ENCODE measurements around the gene SYT11.

SYT11 gene

GRCh38 chr1:155880950-155881349 is 21.6 kb downstream of the SYT11 start:
- TF ChIP-seq GATA2 (IDR thresholded peaks at IDR 0.05; ENCODE audit: low read depth, low read length) (no peak), GATA3 (IDR thresholded peaks at IDR 0.05; ENCODE audit: low read depth, low read length) (no peak)

GRCh38 chr1:155882235-155882634 is 22.9 kb downstream of the SYT11 start:
- no peak for TF ChIP-seq GATA2 (IDR thresholded peaks at IDR 0.05; ENCODE audit: low read depth, low read length)

- TF ChIP-seq GATA3 (IDR thresholded peaks at IDR 0.05; ENCODE audit: low read depth, low read length) (no peak), GATA2 (IDR thresholded peaks at IDR 0.05; ENCODE audit: low read depth, low read length) (no peak)
Observed at GRCh38 chr1:155882766-155883165, 23.4 kb downstream of the SYT11 start.

GRCh38 chr1:155884031-155884960 is 24.9 kb downstream of the SYT11 start:
- peak; percentile 41; the same call in 1 of the 2 replicates for TF ChIP-seq GATA2 (IDR thresholded peaks at IDR 0.05; ENCODE audit: low read depth, low read length)
- TF ChIP-seq GATA3 (IDR thresholded peaks at IDR 0.05; ENCODE audit: low read depth, low read length), result no peak

GRCh38 chr1:155884982-155885381 is 25.6 kb downstream of the SYT11 start:
- TF ChIP-seq GATA3 (IDR thresholded peaks at IDR 0.05; ENCODE audit: low read depth, low read length), result no peak
- TF ChIP-seq GATA2 (IDR thresholded peaks at IDR 0.05; ENCODE audit: low read depth, low read length), result no peak

GRCh38 chr1:155888481-155888880 is 29.1 kb downstream of the SYT11 start:
- TF ChIP-seq GATA3 (IDR thresholded peaks at IDR 0.05; ENCODE audit: low read depth, low read length), result no peak
- TF ChIP-seq GATA2 (IDR thresholded peaks at IDR 0.05; ENCODE audit: low read depth, low read length), result no peak

GRCh38 chr1:155889566-155889965 is 30.2 kb downstream of the SYT11 start:
- TF ChIP-seq GATA3 (IDR thresholded peaks at IDR 0.05; ENCODE audit: low read depth, low read length), result no peak
- no peak for TF ChIP-seq GATA2 (IDR thresholded peaks at IDR 0.05; ENCODE audit: low read depth, low read length)

GRCh38 chr1:155890251-155890650 is 30.9 kb downstream of the SYT11 start:
- no peak for TF ChIP-seq GATA3 (IDR thresholded peaks at IDR 0.05; ENCODE audit: low read depth, low read length)
- TF ChIP-seq GATA2 (IDR thresholded peaks at IDR 0.05; ENCODE audit: low read depth, low read length), result no peak

- no peak for TF ChIP-seq GATA2 (IDR thresholded peaks at IDR 0.05; ENCODE audit: low read depth, low read length)
- no peak for TF ChIP-seq GATA3 (IDR thresholded peaks at IDR 0.05; ENCODE audit: low read depth, low read length)
Observed at GRCh38 chr1:155892796-155893195, 33.4 kb downstream of the SYT11 start.

- TF ChIP-seq GATA2 (IDR thresholded peaks at IDR 0.05; ENCODE audit: low read depth, low read length), result no peak
- no peak for TF ChIP-seq GATA3 (IDR thresholded peaks at IDR 0.05; ENCODE audit: low read depth, low read length)
Observed at GRCh38 chr1:155893389-155894142, 34.2 kb downstream of the SYT11 start.

GRCh38 chr1:155897746-155898145 is 38.4 kb downstream of the SYT11 start:
- TF ChIP-seq GATA2 (IDR thresholded peaks at IDR 0.05; ENCODE audit: low read depth, low read length), result no peak
- no peak for TF ChIP-seq GATA3 (IDR thresholded peaks at IDR 0.05; ENCODE audit: low read depth, low read length)

GRCh38 chr1:155898888-155899287 is 39.5 kb downstream of the SYT11 start:
- no peak for TF ChIP-seq GATA2 (IDR thresholded peaks at IDR 0.05; ENCODE audit: low read depth, low read length)
- TF ChIP-seq GATA3 (IDR thresholded peaks at IDR 0.05; ENCODE audit: low read depth, low read length), result no peak

GRCh38 chr1:155899683-155900082 is 40.3 kb downstream of the SYT11 start:
- no peak for TF ChIP-seq GATA2 (IDR thresholded peaks at IDR 0.05; ENCODE audit: low read depth, low read length)
- TF ChIP-seq GATA3 (IDR thresholded peaks at IDR 0.05; ENCODE audit: low read depth, low read length), result no peak

GRCh38 chr1:155900161-155900560 is 40.8 kb downstream of the SYT11 start:
- no peak for TF ChIP-seq GATA2 (IDR thresholded peaks at IDR 0.05; ENCODE audit: low read depth, low read length)
- TF ChIP-seq GATA3 (IDR thresholded peaks at IDR 0.05; ENCODE audit: low read depth, low read length), result no peak

- TF ChIP-seq GATA2 (IDR thresholded peaks at IDR 0.05; ENCODE audit: low read depth, low read length) (no peak), GATA3 (IDR thresholded peaks at IDR 0.05; ENCODE audit: low read depth, low read length) (no peak)
Observed at GRCh38 chr1:155904261-155904660, 44.9 kb downstream of the SYT11 start.

Measured in SH-SY5Y (cell line).